ENCODE results near the gene SAPCD2.

Gene SAPCD2

GRCh38 chr9:137079401-137079787, 9.0 kb upstream of the SAPCD2 start:
- no peak for DNase-seq

GRCh38 chr9:137078701-137079400, 8.5 kb upstream of the SAPCD2 start:
- no peak for DNase-seq

- peak; percentile 47 for DNase-seq
Observed at GRCh38 chr9:137077758-137078693, 7.7 kb upstream of the SAPCD2 start.

- DNase-seq: peak; percentile 72
Observed at GRCh38 chr9:137077010-137077747, 6.8 kb upstream of the SAPCD2 start, which contains the start of gene UAP1L1. Gene UAP1L1 (plus strand): TSS chr9:137077517. CDS start chr9:137077533, 16 bp downstream.

- no peak for DNase-seq
Observed at GRCh38 chr9:137076636-137077009, 6.3 kb upstream of the SAPCD2 start.

GRCh38 chr9:137075275-137075775, 5.0 kb upstream of the SAPCD2 start:
- DNase-seq: no peak

- DNase-seq: no peak
Observed at GRCh38 chr9:137074657-137075274, 4.4 kb upstream of the SAPCD2 start.

GRCh38 chr9:137073992-137074399, 3.6 kb upstream of the SAPCD2 start:
- DNase-seq: no peak

- no peak for DNase-seq
Observed at GRCh38 chr9:137071282-137071681, 925 bp upstream of the SAPCD2 start.

- DNase-seq: no peak
Observed at GRCh38 chr9:137070906-137071275, 534 bp upstream of the SAPCD2 start.

- no peak for DNase-seq
Observed at GRCh38 chr9:137069508-137070091, 757 bp downstream of the SAPCD2 start.

GRCh38 chr9:137068539-137069507, 1.5 kb downstream of the SAPCD2 start:
- DNase-seq: no peak

- DNase-seq: peak; percentile 89
Observed at GRCh38 chr9:137067860-137068538, 2.4 kb downstream of the SAPCD2 start.

GRCh38 chr9:137066096-137066861, 4.1 kb downstream of the SAPCD2 start:
- DNase-seq: no peak

- no peak for DNase-seq
Observed at GRCh38 chr9:137065336-137065967, 4.9 kb downstream of the SAPCD2 start.

GRCh38 chr9:137064880-137065164, 5.5 kb downstream of the SAPCD2 start:
- DNase-seq: no peak

GRCh38 chr9:137064027-137064879, 6.1 kb downstream of the SAPCD2 start:
- DNase-seq: peak; percentile 43

- no peak for DNase-seq
Observed at GRCh38 chr9:137063311-137064026, 6.9 kb downstream of the SAPCD2 start.
